ENCODE measurements around the gene MAEA. TPM values are rescaled to one million over a fixed set of nuclear protein-coding genes. Genes with fewer than 3 reads are reported as not detected.

Gene MAEA
- total and polyA plus RNA-seq, 8 donors = 43.8 to 70.4 (median 56.1) TPM

- no peak for ATAC-seq
- no peak for DNase-seq
- no peaks in the 10 kb centered on the region for H3K9me3 ChIP-seq
- TF ChIP-seq CTCF (IDR thresholded peaks at IDR 0.05) = no peak
- H3K36me3 ChIP-seq = peaks cover 0 to 59% of the 10 kb centered on the region in 2 donors
- no peaks in the 10 kb centered on the region for H3K27me3 ChIP-seq
- H3K27ac ChIP-seq = no peak overlapping the region
- intact Hi-C loops (cut with DNase I) = loop anchor here in 1 of 2 donors (10.0 kb wide), 1 partner anchor 263 kb away; no protein-coding TSS in a partner anchor
- H3K4me3 ChIP-seq = no peak overlapping the region
- H3K4me1 ChIP-seq = peaks cover 0 to 5% of the 10 kb centered on the region in 2 donors
Observed at GRCh38 chr4:1361431-1361830, 71.7 kb downstream of the MAEA start.

GRCh38 chr4:1362046-1362445, 72.4 kb downstream of the MAEA start:
- Histone ChIP-seq H3K4me1 (peaks cover 0 to 5% of the 10 kb centered on the region in 2 donors), H3K9me3 (no peaks in the 10 kb centered on the region), H3K27ac (no peak overlapping the region), H3K36me3 (peaks cover 0 to 60% of the 10 kb centered on the region in 2 donors), H3K27me3 (no peaks in the 10 kb centered on the region), H3K4me3 (no peak overlapping the region)
- DNase-seq (no peak), ATAC-seq (no peak)
- TF ChIP-seq CTCF (IDR thresholded peaks at IDR 0.05) = no peak
- intact Hi-C loops (cut with DNase I) = loop anchor here in 1 of 2 donors (10.0 kb wide), 1 partner anchor 263 kb away; no protein-coding TSS in a partner anchor

GRCh38 chr4:1362521-1362920, 72.8 kb downstream of the MAEA start:
- no peaks in the 10 kb centered on the region for H3K9me3 ChIP-seq
- H3K36me3 ChIP-seq = peaks cover 0 to 61% of the 10 kb centered on the region in 2 donors
- H3K27me3 ChIP-seq = no peaks in the 10 kb centered on the region
- intact Hi-C loops (cut with DNase I) = loop anchor here in 1 of 2 donors (10.0 kb wide), 1 partner anchor 262 kb away; no protein-coding TSS in a partner anchor
- DNase-seq = no peak
- H3K4me1 ChIP-seq = peaks cover 0 to 5% of the 10 kb centered on the region in 2 donors
- TF ChIP-seq CTCF (IDR thresholded peaks at IDR 0.05) = no peak
- H3K27ac ChIP-seq = no peak overlapping the region
- ATAC-seq = no peak
- no peak overlapping the region for H3K4me3 ChIP-seq

- TF ChIP-seq CTCF (IDR thresholded peaks at IDR 0.05) = no peak
- Histone ChIP-seq H3K4me1 (peaks cover 0 to 5% of the 10 kb centered on the region in 2 donors), H3K27ac (no peak overlapping the region), H3K27me3 (no peaks in the 10 kb centered on the region), H3K9me3 (no peaks in the 10 kb centered on the region), H3K4me3 (no peak overlapping the region), H3K36me3 (peaks cover 0 to 61% of the 10 kb centered on the region in 2 donors)
- intact Hi-C loops (cut with DNase I) = loop anchor here in 1 of 2 donors (10.0 kb wide), 1 partner anchor 261 kb away; no protein-coding TSS in a partner anchor
- no peak for DNase-seq
- no peak for ATAC-seq
Observed at GRCh38 chr4:1363513-1363912, 73.8 kb downstream of the MAEA start.

GRCh38 chr4:1364217-1364616, 74.5 kb downstream of the MAEA start:
- intact Hi-C loops (cut with DNase I) = loop anchor here in 1 of 2 donors (10.0 kb wide), 1 partner anchor 261 kb away; no protein-coding TSS in a partner anchor
- TF ChIP-seq CTCF (IDR thresholded peaks at IDR 0.05) = no peak
- Histone ChIP-seq H3K4me1 (peaks cover 0 to 5% of the 10 kb centered on the region in 2 donors), H3K27me3 (no peaks in the 10 kb centered on the region), H3K4me3 (no peak overlapping the region), H3K36me3 (peaks cover 0 to 57% of the 10 kb centered on the region in 2 donors), H3K27ac (no peak overlapping the region), H3K9me3 (no peaks in the 10 kb centered on the region)
- no peak for ATAC-seq
- peak in 1 of 4 donors; percentile 50 for DNase-seq
